ENCODE results near the gene LSAMP. TPM values are rescaled to one million over a fixed set of nuclear protein-coding genes. Genes with fewer than 3 reads are reported as not detected.

Gene LSAMP
- polyA plus RNA-seq, 1 of the 3 experiments (the other 2 are of a cell fraction), result 6.6 TPM

DNA sequence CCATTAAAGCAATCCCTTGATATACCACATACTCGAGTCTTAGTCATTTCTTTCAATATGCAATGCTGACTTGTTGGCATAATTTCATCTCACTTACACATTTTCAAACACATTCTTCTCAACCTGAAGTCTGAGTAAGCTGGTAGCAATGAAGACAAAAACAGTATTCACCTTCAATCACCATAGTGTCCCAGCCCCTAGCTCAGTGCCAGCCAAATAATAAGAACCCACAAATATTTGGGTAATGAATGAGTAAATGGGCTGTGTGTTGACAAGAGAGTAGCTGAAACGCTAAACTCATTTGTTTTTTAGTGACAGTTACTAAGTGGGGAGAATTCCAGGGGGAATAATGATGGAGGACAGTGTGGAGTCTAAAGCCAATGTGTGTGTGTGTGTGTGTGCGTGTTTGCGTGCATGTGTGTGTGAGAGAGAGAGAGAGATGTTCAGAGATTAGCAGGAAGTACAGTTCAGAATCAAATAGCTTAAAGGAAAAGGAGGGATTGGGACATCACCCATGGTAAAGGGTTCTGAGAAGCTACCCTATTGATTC lies 656.3 kb downstream of the LSAMP start:
- POLR2A ChIA-PET, result no interaction called here
- peak overlapping the region; percentile 33; the same call in 1 of the 2 replicates for H2AFZ ChIP-seq (ENCODE audit: low read depth)
- H3K27ac ChIP-seq (ENCODE audit: low read depth in 2 of 2, low read length in 1 of 2), result peak overlapping the region; percentile 54 to 98; a peak in 3 of 4 replicates
- no peaks in the 10 kb centered on the region for H3K9me2 ChIP-seq
- no peak for DNase-seq
- H3K36me3 ChIP-seq (replicated peaks in 1 of 2; ENCODE audit: control insufficient read depth in 1 of 2, insufficient read depth in 2 of 2, low read length in 1 of 2), result no peaks in the 10 kb centered on the region
- H3K4me2 ChIP-seq, result peak overlapping the region; percentile 19
- WGBS (ENCODE audit: low lambda C conversion rate), result 31% methylated on average over 4 of the region's 4 CpGs
- H4K20me1 ChIP-seq (ENCODE audit: insufficient read depth), result no peaks in the 10 kb centered on the region
- CTCF ChIA-PET, result interaction anchor here (0.9 to 1.6 kb wide), 4 partner anchors 26 to 697 kb away, joined by 3 to 11 read pairs (median 4); no protein-coding TSS in a partner anchor
- peak overlapping the region; percentile 59 for H3K9ac ChIP-seq
- no peaks in the 10 kb centered on the region for H3K27me3 ChIP-seq (ENCODE audit: insufficient read depth)
- no peak overlapping the region for H3K4me3 ChIP-seq (ENCODE audit: low read depth in 2 of 2, low read length in 1 of 2)
- H3K9me3 ChIP-seq, result no peaks in the 10 kb centered on the region
- peaks cover 10 to 34% of the 10 kb centered on the region in 2 experiments for H3K4me1 ChIP-seq (ENCODE audit: control insufficient read depth in 1 of 2, insufficient read depth in 2 of 2, low read depth in 1 of 2, low read length in 1 of 2)
- H3K79me2 ChIP-seq (ENCODE audit: insufficient read depth), result no peaks in the 10 kb centered on the region
- H3F3A ChIP-seq (replicated peaks; ENCODE audit: insufficient read depth), result peaks cover 41% of the 10 kb centered on the region
- TF ChIP-seq RAD21 (IDR thresholded peaks at IDR 0.05; ENCODE audit: low read length) (no peak), RFX5 (IDR thresholded peaks at IDR 0.05; ENCODE audit: low read length) (no peak), RXRA (IDR thresholded peaks at IDR 0.05; ENCODE audit: borderline replicate concordance, low read depth) (peak; percentile 66; the same call in 1 of the 2 replicates), FOSL2 (IDR thresholded peaks at IDR 0.05; ENCODE audit: borderline replicate concordance, low read depth) (peak; percentile 95), TAF1 (IDR thresholded peaks at IDR 0.05; ENCODE audit: borderline replicate concordance, low read depth, low read length) (no peak), NFIC (IDR thresholded peaks at IDR 0.05; ENCODE audit: borderline replicate concordance) (peak; percentile 94), CHD2 (IDR thresholded peaks at IDR 0.05; ENCODE audit: low read length, partially characterized antibody) (no peak), ELF1 (IDR thresholded peaks at IDR 0.05) (peak; percentile 38; the same call in 1 of the 2 replicates), EP300 (IDR thresholded peaks at IDR 0.05; ENCODE audit: borderline replicate concordance in 1 of 2, low read depth in 1 of 2, low read length in 1 of 2) (peak in 1 of 2 experiments; percentile 88; a peak in 2 of 4 replicates), POLR2AphosphoS5 (IDR thresholded peaks at IDR 0.05; ENCODE audit: low read depth, low read length) (peak; percentile 42; the same call in 1 of the 2 replicates), JUND (IDR thresholded peaks at IDR 0.05) (peak; percentile 92), FOXM1 (IDR thresholded peaks at IDR 0.05; ENCODE audit: low read depth) (peak; percentile 92), FOXJ3 (CRISPR knock-in tag; IDR thresholded peaks at IDR 0.05) (no peak), MEF2A (IDR thresholded peaks at IDR 0.05; ENCODE audit: borderline replicate concordance, low read depth) (0 out of 2 replicates have a peak, but pooled peaks have one; percentile 16), TCF12 (IDR thresholded peaks at IDR 0.05) (peak; percentile 91), TEAD4 (IDR thresholded peaks at IDR 0.05; ENCODE audit: borderline replicate concordance, insufficient read depth) (peak; percentile 91)
- TF ChIP-seq, protein P1, sequence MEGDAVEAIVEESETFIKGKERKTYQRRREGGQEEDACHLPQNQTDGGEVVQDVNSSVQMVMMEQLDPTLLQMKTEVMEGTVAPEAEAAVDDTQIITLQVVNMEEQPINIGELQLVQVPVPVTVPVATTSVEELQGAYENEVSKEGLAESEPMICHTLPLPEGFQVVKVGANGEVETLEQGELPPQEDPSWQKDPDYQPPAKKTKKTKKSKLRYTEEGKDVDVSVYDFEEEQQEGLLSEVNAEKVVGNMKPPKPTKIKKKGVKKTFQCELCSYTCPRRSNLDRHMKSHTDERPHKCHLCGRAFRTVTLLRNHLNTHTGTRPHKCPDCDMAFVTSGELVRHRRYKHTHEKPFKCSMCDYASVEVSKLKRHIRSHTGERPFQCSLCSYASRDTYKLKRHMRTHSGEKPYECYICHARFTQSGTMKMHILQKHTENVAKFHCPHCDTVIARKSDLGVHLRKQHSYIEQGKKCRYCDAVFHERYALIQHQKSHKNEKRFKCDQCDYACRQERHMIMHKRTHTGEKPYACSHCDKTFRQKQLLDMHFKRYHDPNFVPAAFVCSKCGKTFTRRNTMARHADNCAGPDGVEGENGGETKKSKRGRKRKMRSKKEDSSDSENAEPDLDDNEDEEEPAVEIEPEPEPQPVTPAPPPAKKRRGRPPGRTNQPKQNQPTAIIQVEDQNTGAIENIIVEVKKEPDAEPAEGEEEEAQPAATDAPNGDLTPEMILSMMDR (IDR thresholded peaks at IDR 0.05), result no peak
- TF ChIP-seq, protein P2, sequence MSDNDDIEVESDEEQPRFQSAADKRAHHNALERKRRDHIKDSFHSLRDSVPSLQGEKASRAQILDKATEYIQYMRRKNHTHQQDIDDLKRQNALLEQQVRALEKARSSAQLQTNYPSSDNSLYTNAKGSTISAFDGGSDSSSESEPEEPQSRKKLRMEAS (IDR thresholded peaks at IDR 0.05; ENCODE audit: low read depth), result peak; percentile 56; the same call in 1 of the 2 replicates
- TF ChIP-seq, protein P3, sequence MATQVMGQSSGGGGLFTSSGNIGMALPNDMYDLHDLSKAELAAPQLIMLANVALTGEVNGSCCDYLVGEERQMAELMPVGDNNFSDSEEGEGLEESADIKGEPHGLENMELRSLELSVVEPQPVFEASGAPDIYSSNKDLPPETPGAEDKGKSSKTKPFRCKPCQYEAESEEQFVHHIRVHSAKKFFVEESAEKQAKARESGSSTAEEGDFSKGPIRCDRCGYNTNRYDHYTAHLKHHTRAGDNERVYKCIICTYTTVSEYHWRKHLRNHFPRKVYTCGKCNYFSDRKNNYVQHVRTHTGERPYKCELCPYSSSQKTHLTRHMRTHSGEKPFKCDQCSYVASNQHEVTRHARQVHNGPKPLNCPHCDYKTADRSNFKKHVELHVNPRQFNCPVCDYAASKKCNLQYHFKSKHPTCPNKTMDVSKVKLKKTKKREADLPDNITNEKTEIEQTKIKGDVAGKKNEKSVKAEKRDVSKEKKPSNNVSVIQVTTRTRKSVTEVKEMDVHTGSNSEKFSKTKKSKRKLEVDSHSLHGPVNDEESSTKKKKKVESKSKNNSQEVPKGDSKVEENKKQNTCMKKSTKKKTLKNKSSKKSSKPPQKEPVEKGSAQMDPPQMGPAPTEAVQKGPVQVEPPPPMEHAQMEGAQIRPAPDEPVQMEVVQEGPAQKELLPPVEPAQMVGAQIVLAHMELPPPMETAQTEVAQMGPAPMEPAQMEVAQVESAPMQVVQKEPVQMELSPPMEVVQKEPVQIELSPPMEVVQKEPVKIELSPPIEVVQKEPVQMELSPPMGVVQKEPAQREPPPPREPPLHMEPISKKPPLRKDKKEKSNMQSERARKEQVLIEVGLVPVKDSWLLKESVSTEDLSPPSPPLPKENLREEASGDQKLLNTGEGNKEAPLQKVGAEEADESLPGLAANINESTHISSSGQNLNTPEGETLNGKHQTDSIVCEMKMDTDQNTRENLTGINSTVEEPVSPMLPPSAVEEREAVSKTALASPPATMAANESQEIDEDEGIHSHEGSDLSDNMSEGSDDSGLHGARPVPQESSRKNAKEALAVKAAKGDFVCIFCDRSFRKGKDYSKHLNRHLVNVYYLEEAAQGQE (IDR thresholded peaks at IDR 0.05; ENCODE audit: low read depth, low read length), result peak; percentile 31; the same call in 1 of the 2 replicates
- TF ChIP-seq, protein P4, sequence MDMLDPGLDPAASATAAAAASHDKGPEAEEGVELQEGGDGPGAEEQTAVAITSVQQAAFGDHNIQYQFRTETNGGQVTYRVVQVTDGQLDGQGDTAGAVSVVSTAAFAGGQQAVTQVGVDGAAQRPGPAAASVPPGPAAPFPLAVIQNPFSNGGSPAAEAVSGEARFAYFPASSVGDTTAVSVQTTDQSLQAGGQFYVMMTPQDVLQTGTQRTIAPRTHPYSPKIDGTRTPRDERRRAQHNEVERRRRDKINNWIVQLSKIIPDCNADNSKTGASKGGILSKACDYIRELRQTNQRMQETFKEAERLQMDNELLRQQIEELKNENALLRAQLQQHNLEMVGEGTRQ (IDR thresholded peaks at IDR 0.05; ENCODE audit: borderline replicate concordance, low read depth, low read length), result no peak
- TF ChIP-seq, protein P5, sequence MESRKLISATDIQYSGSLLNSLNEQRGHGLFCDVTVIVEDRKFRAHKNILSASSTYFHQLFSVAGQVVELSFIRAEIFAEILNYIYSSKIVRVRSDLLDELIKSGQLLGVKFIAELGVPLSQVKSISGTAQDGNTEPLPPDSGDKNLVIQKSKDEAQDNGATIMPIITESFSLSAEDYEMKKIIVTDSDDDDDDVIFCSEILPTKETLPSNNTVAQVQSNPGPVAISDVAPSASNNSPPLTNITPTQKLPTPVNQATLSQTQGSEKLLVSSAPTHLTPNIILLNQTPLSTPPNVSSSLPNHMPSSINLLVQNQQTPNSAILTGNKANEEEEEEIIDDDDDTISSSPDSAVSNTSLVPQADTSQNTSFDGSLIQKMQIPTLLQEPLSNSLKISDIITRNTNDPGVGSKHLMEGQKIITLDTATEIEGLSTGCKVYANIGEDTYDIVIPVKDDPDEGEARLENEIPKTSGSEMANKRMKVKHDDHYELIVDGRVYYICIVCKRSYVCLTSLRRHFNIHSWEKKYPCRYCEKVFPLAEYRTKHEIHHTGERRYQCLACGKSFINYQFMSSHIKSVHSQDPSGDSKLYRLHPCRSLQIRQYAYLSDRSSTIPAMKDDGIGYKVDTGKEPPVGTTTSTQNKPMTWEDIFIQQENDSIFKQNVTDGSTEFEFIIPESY (IDR thresholded peaks at IDR 0.05; ENCODE audit: borderline replicate concordance, low read depth), result peak; percentile 63; the same call in 1 of the 2 replicates
- TF ChIP-seq, protein P6, sequence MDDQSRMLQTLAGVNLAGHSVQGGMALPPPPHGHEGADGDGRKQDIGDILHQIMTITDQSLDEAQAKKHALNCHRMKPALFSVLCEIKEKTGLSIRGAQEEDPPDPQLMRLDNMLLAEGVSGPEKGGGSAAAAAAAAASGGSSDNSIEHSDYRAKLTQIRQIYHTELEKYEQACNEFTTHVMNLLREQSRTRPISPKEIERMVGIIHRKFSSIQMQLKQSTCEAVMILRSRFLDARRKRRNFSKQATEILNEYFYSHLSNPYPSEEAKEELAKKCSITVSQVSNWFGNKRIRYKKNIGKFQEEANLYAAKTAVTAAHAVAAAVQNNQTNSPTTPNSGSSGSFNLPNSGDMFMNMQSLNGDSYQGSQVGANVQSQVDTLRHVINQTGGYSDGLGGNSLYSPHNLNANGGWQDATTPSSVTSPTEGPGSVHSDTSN (IDR thresholded peaks at IDR 0.05), result peak; percentile 93
- TF ChIP-seq, protein P7, sequence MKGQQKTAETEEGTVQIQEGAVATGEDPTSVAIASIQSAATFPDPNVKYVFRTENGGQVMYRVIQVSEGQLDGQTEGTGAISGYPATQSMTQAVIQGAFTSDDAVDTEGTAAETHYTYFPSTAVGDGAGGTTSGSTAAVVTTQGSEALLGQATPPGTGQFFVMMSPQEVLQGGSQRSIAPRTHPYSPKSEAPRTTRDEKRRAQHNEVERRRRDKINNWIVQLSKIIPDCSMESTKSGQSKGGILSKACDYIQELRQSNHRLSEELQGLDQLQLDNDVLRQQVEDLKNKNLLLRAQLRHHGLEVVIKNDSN (IDR thresholded peaks at IDR 0.05; ENCODE audit: borderline replicate concordance, low read depth), result no peak

Measured in SK-N-SH (cell line).